Tibial nerve (tissue), 4 donors: Measurements from ENCODE around the gene KLHL22.

ENCODE experiments used
- EP300 ChIP-seq, 2 donors: sonication (generic); formaldehyde crosslinking; IDR thresholded peaks; one replicate each; pipeline ENCODE4 v1.6.1; 2017; ENCODE audit warnings: antibody characterized with exemption in 2 of 2, mild to moderate bottlenecking in 1 of 2
- TF ChIP-seq, protein P1 (sequence below), 5 experiments: fragments of 200-600 bp in 3 of 5; fragments of 450-650 bp in 2 of 5; sonication (generic) in 3 of 5; IDR thresholded peaks; one replicate each; pipeline ENCODE4 v1.5.1; 2016 to 2019; ENCODE audit warnings: antibody characterized with exemption in 5 of 5, mild to moderate bottlenecking in 3 of 5, moderate library complexity in 2 of 5

- TF ChIP-seq, protein P1, sequence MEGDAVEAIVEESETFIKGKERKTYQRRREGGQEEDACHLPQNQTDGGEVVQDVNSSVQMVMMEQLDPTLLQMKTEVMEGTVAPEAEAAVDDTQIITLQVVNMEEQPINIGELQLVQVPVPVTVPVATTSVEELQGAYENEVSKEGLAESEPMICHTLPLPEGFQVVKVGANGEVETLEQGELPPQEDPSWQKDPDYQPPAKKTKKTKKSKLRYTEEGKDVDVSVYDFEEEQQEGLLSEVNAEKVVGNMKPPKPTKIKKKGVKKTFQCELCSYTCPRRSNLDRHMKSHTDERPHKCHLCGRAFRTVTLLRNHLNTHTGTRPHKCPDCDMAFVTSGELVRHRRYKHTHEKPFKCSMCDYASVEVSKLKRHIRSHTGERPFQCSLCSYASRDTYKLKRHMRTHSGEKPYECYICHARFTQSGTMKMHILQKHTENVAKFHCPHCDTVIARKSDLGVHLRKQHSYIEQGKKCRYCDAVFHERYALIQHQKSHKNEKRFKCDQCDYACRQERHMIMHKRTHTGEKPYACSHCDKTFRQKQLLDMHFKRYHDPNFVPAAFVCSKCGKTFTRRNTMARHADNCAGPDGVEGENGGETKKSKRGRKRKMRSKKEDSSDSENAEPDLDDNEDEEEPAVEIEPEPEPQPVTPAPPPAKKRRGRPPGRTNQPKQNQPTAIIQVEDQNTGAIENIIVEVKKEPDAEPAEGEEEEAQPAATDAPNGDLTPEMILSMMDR (IDR thresholded peaks at IDR 0.05), result no peak
- TF ChIP-seq EP300 (IDR thresholded peaks at IDR 0.05), result no peak
Observed at GRCh38 chr22:20528405-20528978, 32.9 kb upstream of the KLHL22 start.
